ENCODE measurements around the gene SHH.

The SHH gene

GRCh38 chr7:155811895-155812761 lies at the start of gene SHH:
Gene SHH, minus strand, starts transcription at chr7:155812463. Its CDS starts 341 bp downstream, at chr7:155812122.
- DNase-seq: peak; percentile 39

- no peak for DNase-seq
These were observed 49.2 kb upstream of the SHH start for GRCh38 chr7:155861480-155861868.

- no peak for DNase-seq
These were observed 48.7 kb upstream of the SHH start for GRCh38 chr7:155860840-155861479.

- no peak for DNase-seq
These were observed 48.2 kb upstream of the SHH start for GRCh38 chr7:155860461-155860839.

- no peak for DNase-seq
These were observed 46.3 kb upstream of the SHH start for GRCh38 chr7:155858521-155859061.

- no peak for DNase-seq
These were observed 44.9 kb upstream of the SHH start for GRCh38 chr7:155857141-155857540.

GRCh38 chr7:155856656-155857055 lies 44.4 kb upstream of the SHH start:
- DNase-seq: no peak

- DNase-seq: no peak
These were observed 40.4 kb upstream of the SHH start for GRCh38 chr7:155852426-155853301.

GRCh38 chr7:155851892-155852291 lies 39.6 kb upstream of the SHH start:
- no peak for DNase-seq

GRCh38 chr7:155850766-155851678 lies 38.8 kb upstream of the SHH start:
- no peak for DNase-seq

GRCh38 chr7:155850001-155850436 lies 37.8 kb upstream of the SHH start:
- no peak for DNase-seq

- DNase-seq: no peak
These were observed 36.7 kb upstream of the SHH start for GRCh38 chr7:155848691-155849669.

- no peak for DNase-seq
These were observed 35.7 kb upstream of the SHH start for GRCh38 chr7:155847821-155848435.

- DNase-seq: no peak
These were observed 34.7 kb upstream of the SHH start for GRCh38 chr7:155846936-155847335.

GRCh38 chr7:155846156-155846555 lies 33.9 kb upstream of the SHH start:
- DNase-seq: no peak

- DNase-seq: no peak
These were observed 33.0 kb upstream of the SHH start for GRCh38 chr7:155845226-155845625.

- DNase-seq: no peak
These were observed 32.3 kb upstream of the SHH start for GRCh38 chr7:155844526-155844925.

GRCh38 chr7:155844019-155844453 lies 31.8 kb upstream of the SHH start:
- peak; percentile 19 for DNase-seq

GRCh38 chr7:155843426-155844018 lies 31.3 kb upstream of the SHH start:
- DNase-seq: no peak
